ENCODE measurements around the gene SELENOK. TPM values are rescaled to one million over a fixed set of nuclear protein-coding genes. Genes with fewer than 3 reads are reported as not detected.

SELENOK gene
- total and polyA plus RNA-seq, 2 of the 13 experiments (the other 11 are each of a cell fraction or from before 2014, with no cell fraction given) = 67.0 to 81.0 TPM

DNA sequence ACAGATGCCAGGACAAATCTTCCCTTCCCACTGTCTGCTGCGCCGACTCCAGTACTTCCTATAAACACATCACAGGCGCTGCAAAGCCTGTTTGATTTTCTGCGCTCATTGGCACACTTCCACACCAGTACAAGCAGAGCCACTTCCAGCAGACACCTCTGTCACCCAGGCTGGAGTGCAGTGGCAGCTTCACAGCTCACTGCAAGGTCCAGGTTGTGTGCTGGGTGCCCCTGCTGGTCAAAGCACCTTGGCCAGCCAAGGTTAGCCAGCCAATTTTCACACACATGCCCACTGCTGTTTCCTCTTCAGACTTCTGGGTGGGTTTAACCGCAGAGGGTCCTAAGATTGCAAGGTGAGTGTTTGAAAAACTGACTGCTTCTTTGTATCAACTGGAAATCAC lies 50.4 kb downstream of the SELENOK start (continued):
- TF ChIP-seq, protein P1, sequence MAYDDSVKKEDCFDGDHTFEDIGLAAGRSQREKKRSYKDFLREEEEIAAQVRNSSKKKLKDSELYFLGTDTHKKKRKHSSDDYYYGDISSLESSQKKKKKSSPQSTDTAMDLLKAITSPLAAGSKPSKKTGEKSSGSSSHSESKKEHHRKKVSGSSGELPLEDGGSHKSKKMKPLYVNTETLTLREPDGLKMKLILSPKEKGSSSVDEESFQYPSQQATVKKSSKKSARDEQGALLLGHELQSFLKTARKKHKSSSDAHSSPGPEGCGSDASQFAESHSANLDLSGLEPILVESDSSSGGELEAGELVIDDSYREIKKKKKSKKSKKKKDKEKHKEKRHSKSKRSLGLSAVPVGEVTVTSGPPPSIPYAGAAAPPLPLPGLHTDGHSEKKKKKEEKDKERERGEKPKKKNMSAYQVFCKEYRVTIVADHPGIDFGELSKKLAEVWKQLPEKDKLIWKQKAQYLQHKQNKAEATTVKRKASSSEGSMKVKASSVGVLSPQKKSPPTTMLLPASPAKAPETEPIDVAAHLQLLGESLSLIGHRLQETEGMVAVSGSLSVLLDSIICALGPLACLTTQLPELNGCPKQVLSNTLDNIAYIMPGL (CRISPR knock-in tag; IDR thresholded peaks at IDR 0.05; ENCODE audit: borderline replicate concordance in 1 of 2, low read depth in 1 of 2) = peak in 1 of 2 experiments; percentile 34; a peak in 1 of 4 replicates
- TF ChIP-seq ZNF430 (CRISPR knock-in tag; IDR thresholded peaks at IDR 0.05) (no peak), KDM2A (CRISPR knock-in tag; IDR thresholded peaks at IDR 0.05; ENCODE audit: borderline replicate concordance, low read depth) (0 out of 2 replicates have a peak, but pooled peaks have one; percentile 17), AGO2 (optimal IDR thresholded peaks at IDR 0.05; ENCODE audit: low read depth, low read length) (peak; percentile 37), ZNF530 (CRISPR knock-in tag; IDR thresholded peaks at IDR 0.05; ENCODE audit: low read depth) (no peak)

DNA sequence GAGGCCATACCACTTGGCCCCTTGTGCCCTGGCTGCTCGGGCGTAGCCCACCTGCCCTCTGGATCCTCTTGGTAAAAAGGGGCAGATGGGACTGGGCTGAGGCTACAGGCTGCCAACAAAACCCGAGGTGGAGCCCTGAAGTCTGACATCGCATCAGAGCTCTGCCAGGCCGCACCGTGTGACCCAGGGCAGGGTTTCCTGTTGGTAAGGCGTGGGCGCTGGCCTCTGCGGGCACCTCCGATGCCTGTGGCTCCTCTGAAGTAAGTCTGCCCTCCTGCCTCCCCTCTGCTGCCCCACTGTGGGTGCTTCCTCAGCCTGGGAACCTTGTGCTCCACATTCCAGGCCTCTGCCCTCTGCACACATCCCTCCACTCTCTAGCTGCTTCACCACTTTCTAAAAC lies 54.3 kb downstream of the SELENOK start:
- WGBS (ENCODE audit: low lambda C conversion rate) = 98% methylated on average over 9 of the region's 10 CpGs
- no peak overlapping the region for H2AFZ ChIP-seq (ENCODE audit: low read length)
- in situ Hi-C loops (cut with HindIII; ENCODE audit: extremely low pct_ligation_motif_present, low pct_unique_long_range_greater_than_20kb) (no loop called here), intact Hi-C loops (cut with micrococcal nuclease; ENCODE audit: unreplicated experiment) (no loop called here)
- H3K27me3 ChIP-seq (ENCODE audit: control insufficient read depth in 1 of 2, insufficient read depth in 2 of 2, low read length in 2 of 2) = no peaks in the 10 kb centered on the region
- 0 out of 2 replicates have a peak, but pooled peaks have one; percentile 12 for TF ChIP-seq NRL (CRISPR knock-in tag; IDR thresholded peaks at IDR 0.05; ENCODE audit: borderline replicate concordance)
- TF ChIP-seq AGO2 (optimal IDR thresholded peaks at IDR 0.05; ENCODE audit: low read depth, low read length) = peak; percentile 74
- no peak for TF ChIP-seq SMYD3 (CRISPR knock-in tag; IDR thresholded peaks at IDR 0.05)
- 0 out of 2 replicates have a peak, but pooled peaks have one; percentile 55 for TF ChIP-seq HNRNPL (IDR thresholded peaks at IDR 0.05; ENCODE audit: low read depth, low read length)
- no peak for ATAC-seq
- ChIA-PET POLR2A (interaction anchor here (1.5 to 2.1 kb wide), 2 partner anchors 8 to 20 kb away, joined by 6 to 7 read pairs; no protein-coding TSS in a partner anchor), CTCF (ENCODE audit: low intra/inter-chr PET ratio, low total read pairs) (no interaction called here)
- H3K4me2 ChIP-seq (ENCODE audit: low read depth, low read length) = no peak overlapping the region
- H3K9me3 ChIP-seq (ENCODE audit: low read length) = no peaks in the 10 kb centered on the region
- H3K36me3 ChIP-seq (replicated peaks in 1 of 2; ENCODE audit: control insufficient read depth in 1 of 2, insufficient read depth in 2 of 2, low read length in 2 of 2) = peaks cover 39 to 64% of the 10 kb centered on the region in 2 experiments
- H3K79me2 ChIP-seq (ENCODE audit: insufficient read depth, low read length) = peaks cover 95% of the 10 kb centered on the region
- H3K27ac ChIP-seq (ENCODE audit: extremely low read length, insufficient read depth, low read length) = no peak overlapping the region
- DNase-seq (ENCODE audit: low spot score) = no peak
- H3K9ac ChIP-seq (ENCODE audit: insufficient read depth, low read depth, low read length) = no peak overlapping the region
- H3K4me1 ChIP-seq (ENCODE audit: insufficient read depth, low read length) = peaks cover 94% of the 10 kb centered on the region
- H4K20me1 ChIP-seq (ENCODE audit: insufficient read depth, low read length) = peaks cover 28% of the 10 kb centered on the region
- no peak for FAIRE-seq
- H3K4me3 ChIP-seq (replicated peaks in 1 of 3; ENCODE audit: insufficient read depth in 1 of 3, low read depth in 2 of 3, low read length in 3 of 3) = no peak overlapping the region; a peak in 1 of 6 replicates
- no TSS peak for BruUV-seq (replicated peaks)
